Amniotic stem cell (primary cell): ENCODE results near the gene SPG21.

Source experiments
- DNase-seq: peaks from one replicate; lab custom pipeline; 2025; lab: John Stamatoyannopoulos, UW

SPG21 gene

GRCh38 chr15:64938192-64938591 lies 51.5 kb downstream of the SPG21 start:
- no peak for DNase-seq

DNA sequence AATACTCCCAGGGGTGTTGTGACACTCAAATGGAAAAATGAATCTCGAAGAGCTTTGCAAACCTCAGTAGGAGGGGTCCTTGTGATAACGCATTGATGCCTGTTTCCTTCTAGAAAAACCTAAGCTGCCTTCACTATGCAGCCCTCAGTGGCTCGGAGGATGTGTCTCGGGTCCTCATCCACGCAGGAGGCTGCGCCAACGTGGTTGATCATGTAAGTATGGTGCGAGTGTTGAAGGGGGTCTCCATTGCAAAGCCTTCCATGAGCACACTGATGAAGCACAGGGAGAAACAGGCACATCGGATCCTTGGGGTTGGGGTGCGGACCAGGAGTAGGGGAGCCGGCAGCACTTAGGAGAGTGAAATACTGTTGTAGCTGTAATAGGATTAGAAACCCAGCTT lies 55.7 kb downstream of the SPG21 start:
- DNase-seq: no peak

GRCh38 chr15:64931381-64931780 lies 58.3 kb downstream of the SPG21 start:
- no peak for DNase-seq

DNA sequence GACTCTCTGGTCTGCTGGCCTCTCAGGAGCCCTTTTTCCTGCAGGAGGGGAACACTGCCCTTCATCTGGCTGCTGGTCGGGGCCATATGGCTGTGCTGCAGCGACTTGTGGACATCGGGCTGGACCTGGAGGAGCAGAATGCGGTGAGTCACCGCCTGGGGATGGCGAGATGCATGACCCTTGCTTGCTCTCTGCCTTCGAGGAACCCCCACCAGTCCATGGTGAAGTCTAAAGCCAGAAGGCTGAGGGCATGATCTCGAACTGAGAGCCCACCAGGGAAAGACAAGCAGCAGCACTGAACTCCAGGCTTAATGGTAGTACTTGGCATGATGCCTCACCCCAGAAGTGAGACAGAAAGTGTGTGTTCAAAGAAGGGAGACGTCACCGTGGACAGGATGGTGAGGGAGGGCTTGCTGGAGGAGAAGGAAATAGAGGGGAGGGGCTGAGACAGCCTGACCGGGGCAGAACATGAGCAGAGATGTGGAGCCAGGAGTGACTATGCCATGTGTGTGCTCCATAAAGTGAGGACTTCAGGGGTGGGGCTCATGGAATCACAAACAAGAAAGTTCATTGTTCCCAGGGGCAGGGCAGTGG lies 58.8 kb downstream of the SPG21 start:
- DNase-seq: no peak

DNA sequence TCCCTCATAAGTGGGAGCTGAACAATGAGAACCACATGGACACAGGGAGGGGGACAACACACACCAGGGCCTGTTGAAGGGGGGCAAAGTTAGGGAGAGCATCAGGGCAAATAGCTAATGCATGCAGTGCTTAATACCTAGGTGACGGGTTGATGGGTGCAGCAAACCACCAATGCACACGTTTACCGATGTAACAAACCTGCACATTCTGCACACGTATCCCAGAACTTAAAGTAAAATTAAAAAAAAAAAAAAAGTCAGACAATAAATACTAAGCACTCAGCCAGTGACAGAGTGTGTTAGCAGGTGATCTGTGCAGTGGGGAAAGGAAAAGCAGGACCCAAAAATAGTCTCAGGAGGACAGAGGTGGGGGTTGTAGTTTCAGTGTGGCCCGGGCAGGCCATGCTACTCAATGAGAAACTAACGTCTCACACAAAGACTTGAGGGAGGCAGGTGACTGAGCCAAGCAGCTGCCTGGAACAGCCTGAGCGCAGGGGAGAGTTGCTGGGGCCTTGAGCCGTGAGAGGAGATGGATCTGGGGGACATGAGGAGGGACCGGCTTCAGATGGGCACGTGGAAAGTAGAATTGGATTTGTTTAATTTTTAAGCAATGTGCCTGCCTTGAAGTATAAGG lies 59.6 kb downstream of the SPG21 start:
- DNase-seq: no peak

DNA sequence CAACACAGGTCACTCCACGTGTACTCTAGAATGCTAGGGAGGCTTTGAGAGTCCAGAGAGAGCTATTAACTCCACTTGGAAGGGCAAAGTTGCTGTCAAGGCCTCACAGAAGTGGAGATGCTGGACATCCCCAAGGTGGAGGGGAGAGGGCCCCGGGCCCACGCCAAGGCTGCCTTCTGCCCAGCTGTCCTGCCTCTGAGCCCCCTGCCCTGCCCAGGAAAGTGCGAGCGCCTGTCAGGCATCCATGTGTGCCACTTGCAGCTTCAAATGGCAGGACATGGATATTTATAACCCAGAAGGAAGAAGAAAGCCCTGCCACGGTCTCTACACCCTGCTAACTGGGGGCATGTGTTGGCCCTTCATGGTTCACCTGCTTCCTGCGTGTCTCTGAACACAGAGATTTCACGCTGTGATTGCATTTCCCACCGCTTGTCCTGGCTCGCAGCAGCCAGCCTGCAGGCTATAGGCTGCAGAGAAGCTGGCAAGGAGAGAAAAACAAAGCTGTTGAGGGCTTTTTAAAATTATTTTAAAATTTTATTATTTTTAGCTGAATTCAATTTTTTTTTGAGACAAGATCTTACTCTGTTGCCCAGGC lies 61.0 kb downstream of the SPG21 start:
- no peak for DNase-seq

DNA sequence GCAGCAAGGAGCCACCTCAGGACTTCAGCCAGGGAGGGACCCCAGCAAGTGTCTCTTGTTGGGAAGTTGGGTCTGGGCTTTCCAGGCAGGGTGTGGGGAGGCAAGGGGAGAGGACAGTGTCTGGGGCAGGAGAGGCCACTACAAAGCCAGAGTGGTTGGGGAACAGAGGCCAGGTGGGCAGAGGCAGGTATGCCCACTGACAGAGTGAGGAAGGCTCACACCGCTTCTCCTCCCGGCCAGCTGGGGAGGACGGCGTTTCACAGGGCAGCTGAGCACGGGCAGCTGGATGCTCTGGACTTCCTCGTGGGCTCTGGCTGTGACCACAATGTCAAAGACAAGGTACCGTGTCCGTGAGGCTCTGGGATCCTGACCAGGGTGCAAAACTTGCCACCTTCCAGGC lies 63.1 kb downstream of the SPG21 start:
- DNase-seq: no peak

GRCh38 chr15:64925335-64926330 lies 64.1 kb downstream of the SPG21 start:
- no peak for DNase-seq

- no peak for DNase-seq
These were observed 66.2 kb downstream of the SPG21 start for GRCh38 chr15:64923546-64923945.

DNA sequence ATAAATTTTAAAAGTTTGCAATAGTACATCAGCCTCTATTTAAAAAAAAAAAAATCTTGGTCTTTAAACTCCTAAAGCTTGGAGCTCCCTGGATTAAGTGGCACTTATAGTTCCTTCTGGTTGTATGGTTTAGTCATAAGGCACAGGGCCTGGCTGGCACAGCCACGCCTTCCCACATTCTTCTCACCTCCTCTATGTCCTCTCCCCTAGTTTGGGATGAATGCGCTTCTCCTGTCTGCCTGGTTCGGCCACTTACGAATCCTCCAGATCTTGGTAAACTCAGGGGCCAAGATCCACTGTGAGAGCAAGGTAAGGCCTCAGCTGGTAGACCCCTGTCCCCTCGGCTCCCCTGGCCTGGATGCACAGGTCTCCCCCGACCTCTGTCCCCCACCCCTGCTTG lies 68.0 kb downstream of the SPG21 start:
- DNase-seq: no peak

DNA sequence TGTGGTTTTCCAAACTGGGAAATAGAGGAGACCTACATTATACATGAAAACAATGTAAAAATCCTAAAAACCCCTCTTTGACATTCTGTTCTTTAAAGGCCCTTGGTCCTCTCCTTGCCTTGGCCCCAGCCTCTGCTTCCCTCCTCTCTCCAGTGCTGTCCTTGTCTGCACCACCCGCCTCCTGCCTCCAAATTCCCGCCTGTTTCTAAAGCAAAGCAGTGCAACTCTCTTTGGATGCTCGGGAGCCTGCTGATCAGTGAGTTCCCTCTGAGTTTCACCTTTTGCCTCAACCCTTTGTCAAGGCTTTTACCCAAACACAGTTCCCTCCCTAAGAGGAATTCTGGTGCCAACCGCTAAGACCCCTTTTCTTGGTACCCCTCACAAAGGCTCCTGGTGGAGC lies 70.0 kb downstream of the SPG21 start:
- DNase-seq: no peak

DNA sequence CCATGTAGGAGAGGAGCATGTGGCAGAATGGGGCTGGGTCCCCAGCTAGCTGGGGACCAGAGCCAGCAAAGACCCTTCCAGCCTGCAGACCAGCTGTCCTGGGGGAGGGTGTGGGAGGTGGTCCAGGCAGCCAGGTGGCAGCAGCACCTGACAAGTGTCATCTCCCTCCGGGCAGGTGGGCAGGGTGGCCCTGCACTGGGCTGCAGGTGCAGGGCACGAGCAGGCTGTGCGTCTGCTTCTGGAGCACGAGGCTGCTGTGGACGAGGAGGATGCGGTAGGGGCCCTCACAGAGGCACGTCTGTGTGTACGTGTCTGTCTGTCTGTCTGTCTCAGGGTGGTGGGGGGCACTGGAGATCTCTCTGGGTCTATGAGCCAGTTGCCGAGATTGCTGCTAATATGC lies 72.5 kb downstream of the SPG21 start:
- no peak for DNase-seq

DNA sequence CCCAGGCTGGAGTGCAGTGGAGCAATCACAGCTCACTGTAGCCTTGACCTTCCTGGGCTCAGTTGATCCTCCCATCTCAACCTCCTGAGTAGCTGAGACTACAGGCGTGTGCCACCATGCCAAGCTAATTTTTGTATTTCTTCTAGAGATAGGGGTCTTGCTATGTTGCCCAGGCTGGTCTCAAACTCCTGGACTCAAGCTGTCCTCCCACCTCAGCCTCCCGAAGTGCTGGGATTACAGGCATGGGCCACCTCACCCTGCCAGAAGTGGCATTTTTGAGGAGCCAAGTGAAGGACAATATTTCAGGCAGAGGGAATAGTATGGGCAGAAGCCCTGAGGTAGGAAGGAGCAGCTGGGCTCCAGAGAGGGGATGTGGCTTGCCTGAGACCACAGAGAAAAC lies 73.3 kb downstream of the SPG21 start:
- DNase-seq: no peak

DNA sequence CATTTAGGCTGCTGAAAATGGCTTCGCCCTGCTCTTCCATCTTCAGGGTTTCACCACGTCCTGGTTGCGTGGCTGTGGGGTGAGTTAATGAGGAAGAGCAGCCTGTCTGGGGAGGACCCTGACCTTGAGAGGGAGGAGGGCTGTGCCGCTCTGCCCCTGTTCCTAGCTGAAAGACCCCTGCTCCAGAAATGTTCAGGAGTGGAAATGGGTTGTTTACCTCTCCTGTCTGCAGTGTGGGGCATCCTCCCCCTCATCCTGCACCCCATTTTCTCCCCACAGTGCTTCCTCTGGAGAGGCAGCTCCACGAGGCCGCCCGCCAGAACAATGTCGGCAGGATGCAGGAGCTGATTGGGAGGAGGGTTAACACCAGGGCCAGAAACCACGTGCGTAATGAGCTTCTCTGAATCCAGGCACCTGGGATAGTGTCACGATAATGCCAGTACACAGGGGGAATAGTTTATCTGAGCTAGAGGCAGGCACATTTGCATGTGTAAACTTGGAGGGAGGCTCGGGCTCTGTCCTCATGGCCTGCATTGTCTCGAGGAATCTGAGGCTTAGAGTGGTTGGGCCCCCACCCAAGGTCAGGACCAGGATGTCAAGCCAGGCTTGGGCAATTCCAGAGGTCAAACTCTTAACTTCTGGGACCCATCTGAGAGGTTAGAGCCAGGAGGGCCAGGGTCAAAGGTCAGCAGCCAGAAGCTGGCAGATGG lies 74.0 kb downstream of the SPG21 start:
- no peak for DNase-seq
